HEK293 (cell line): ENCODE results near the gene PPY.

Experiments used
- KLF1 ChIP-seq: fragments of 450-650 bp; formaldehyde crosslinking; IDR thresholded peaks from 2 replicates; pipeline ENCODE4 v1.5.1; 2016; ENCODE audit warnings: missing biosample characterization, missing genetic modification characterization
- KLF7 ChIP-seq: fragments of 450-650 bp; formaldehyde crosslinking; IDR thresholded peaks from 2 replicates; pipeline ENCODE4 v1.5.1; 2016; ENCODE audit warnings: missing biosample characterization, missing genetic modification characterization, borderline replicate concordance
- SALL2 ChIP-seq: fragments of 450-650 bp; formaldehyde crosslinking; IDR thresholded peaks from 2 replicates; pipeline ENCODE4 v1.5.0; 2017; ENCODE audit warnings: missing biosample characterization, mild to moderate bottlenecking, missing genetic modification characterization, borderline replicate concordance
- SCRT1 ChIP-seq: fragments of 450-650 bp; formaldehyde crosslinking; IDR thresholded peaks from 2 replicates; pipeline ENCODE4 v1.5.1; 2016; ENCODE audit warnings: missing biosample characterization, missing genetic modification characterization, borderline replicate concordance
- SP7 ChIP-seq: fragments of 450-650 bp; formaldehyde crosslinking; IDR thresholded peaks from 2 replicates; pipeline ENCODE4 v1.5.1; 2016; ENCODE audit warnings: missing biosample characterization, missing genetic modification characterization
- ZIC2 ChIP-seq: fragments of 450-650 bp; formaldehyde crosslinking; IDR thresholded peaks from 2 replicates; pipeline ENCODE4 v1.5.1; 2016; ENCODE audit warnings: missing biosample characterization, missing genetic modification characterization
- ZNF10 ChIP-seq: fragments of 450-650 bp; formaldehyde crosslinking; IDR thresholded peaks from 2 replicates; pipeline ENCODE4 v1.5.1; 2017; ENCODE audit warnings: missing biosample characterization, missing genetic modification characterization
- ZNF121 ChIP-seq: fragments of 450-650 bp; formaldehyde crosslinking; IDR thresholded peaks from 2 replicates; pipeline ENCODE4 v1.5.1; 2016; ENCODE audit warnings: missing biosample characterization, missing genetic modification characterization
- ZNF174 ChIP-seq: fragments of 450-650 bp; formaldehyde crosslinking; IDR thresholded peaks from 2 replicates; pipeline ENCODE4 v1.5.0; 2017; ENCODE audit warnings: missing biosample characterization, mild to moderate bottlenecking, missing genetic modification characterization
- ZNF23 ChIP-seq: fragments of 450-650 bp; formaldehyde crosslinking; IDR thresholded peaks from 2 replicates; pipeline ENCODE4 v1.5.1; 2016; ENCODE audit warnings: missing biosample characterization, missing genetic modification characterization, borderline replicate concordance
- ZNF404 ChIP-seq: fragments of 450-650 bp; formaldehyde crosslinking; IDR thresholded peaks from 2 replicates; pipeline ENCODE4 v1.5.1; 2017; ENCODE audit warnings: missing biosample characterization, missing genetic modification characterization
- ZNF423 ChIP-seq: fragments of 450-650 bp; formaldehyde crosslinking; IDR thresholded peaks from 2 replicates; pipeline ENCODE4 v1.5.1; 2016; ENCODE audit warnings: missing biosample characterization, missing genetic modification characterization
- ZNF426 ChIP-seq: fragments of 450-650 bp; formaldehyde crosslinking; IDR thresholded peaks from 2 replicates; pipeline ENCODE4 v1.5.1; 2017; ENCODE audit warnings: missing biosample characterization, missing genetic modification characterization, mild to moderate bottlenecking, inconsistent platforms, moderate library complexity
- ZNF571 ChIP-seq: fragments of 450-650 bp; formaldehyde crosslinking; IDR thresholded peaks from 2 replicates; pipeline ENCODE4 v1.5.0; 2017; ENCODE audit warnings: missing biosample characterization, missing genetic modification characterization
- ZNF610 ChIP-seq: fragments of 450-650 bp; formaldehyde crosslinking; IDR thresholded peaks from 2 replicates; pipeline ENCODE4 v1.5.1; 2016; ENCODE audit warnings: missing biosample characterization, missing genetic modification characterization, borderline replicate concordance
- ZNF670 ChIP-seq: fragments of 450-650 bp; formaldehyde crosslinking; IDR thresholded peaks from 2 replicates; pipeline ENCODE4 v1.5.1; 2016; ENCODE audit warnings: missing biosample characterization, missing genetic modification characterization, low read depth
- ZNF701 ChIP-seq: fragments of 450-650 bp; formaldehyde crosslinking; IDR thresholded peaks from 2 replicates; pipeline ENCODE4 v1.5.1; 2016; ENCODE audit warnings: missing biosample characterization, missing genetic modification characterization
- ZNF76 ChIP-seq: fragments of 450-650 bp; formaldehyde crosslinking; IDR thresholded peaks from 2 replicates; pipeline ENCODE4; 2016; ENCODE audit warnings: low read depth, missing biosample characterization, missing genetic modification characterization, borderline replicate concordance
- ZNF777 ChIP-seq: fragments of 450-650 bp; formaldehyde crosslinking; IDR thresholded peaks from 2 replicates; pipeline ENCODE4 v1.5.1; 2017; ENCODE audit warnings: missing biosample characterization, missing genetic modification characterization, borderline replicate concordance
- ZNF837 ChIP-seq: fragments of 450-650 bp; formaldehyde crosslinking; IDR thresholded peaks from 2 replicates; pipeline ENCODE4 v1.5.1; 2016; ENCODE audit warnings: missing biosample characterization, missing genetic modification characterization
- TF ChIP-seq, protein P1 (sequence below): fragments of 450-650 bp; formaldehyde crosslinking; IDR thresholded peaks from 2 replicates; pipeline ENCODE4 v1.5.1; 2016; ENCODE audit warnings: missing biosample characterization, missing genetic modification characterization
- TF ChIP-seq, protein P2 (sequence below): sonication (generic); formaldehyde crosslinking; IDR thresholded peaks from 2 replicates; pipeline ENCODE4 v1.8.1; 2022; ENCODE audit warnings: mild to moderate bottlenecking, moderate library complexity, missing genetic modification reagents
- TF ChIP-seq, protein P3 (sequence below): fragments of 450-650 bp; formaldehyde crosslinking; IDR thresholded peaks from 2 replicates; pipeline ENCODE4 v1.5.1; 2016; ENCODE audit warnings: missing biosample characterization, missing genetic modification characterization
- TF ChIP-seq, protein P4 (sequence below): fragments of 450-650 bp; formaldehyde crosslinking; conservative IDR thresholded peaks from 2 replicates; pipeline ENCODE4 v1.5.1; 2016; ENCODE audit warnings: low read depth, missing biosample characterization, missing genetic modification characterization
- TF ChIP-seq, protein P5 (sequence below): fragments of 450-650 bp; formaldehyde crosslinking; IDR thresholded peaks from 2 replicates; pipeline ENCODE4 v1.5.1; 2016; ENCODE audit warnings: missing biosample characterization, missing genetic modification characterization

The PPY gene

DNA sequence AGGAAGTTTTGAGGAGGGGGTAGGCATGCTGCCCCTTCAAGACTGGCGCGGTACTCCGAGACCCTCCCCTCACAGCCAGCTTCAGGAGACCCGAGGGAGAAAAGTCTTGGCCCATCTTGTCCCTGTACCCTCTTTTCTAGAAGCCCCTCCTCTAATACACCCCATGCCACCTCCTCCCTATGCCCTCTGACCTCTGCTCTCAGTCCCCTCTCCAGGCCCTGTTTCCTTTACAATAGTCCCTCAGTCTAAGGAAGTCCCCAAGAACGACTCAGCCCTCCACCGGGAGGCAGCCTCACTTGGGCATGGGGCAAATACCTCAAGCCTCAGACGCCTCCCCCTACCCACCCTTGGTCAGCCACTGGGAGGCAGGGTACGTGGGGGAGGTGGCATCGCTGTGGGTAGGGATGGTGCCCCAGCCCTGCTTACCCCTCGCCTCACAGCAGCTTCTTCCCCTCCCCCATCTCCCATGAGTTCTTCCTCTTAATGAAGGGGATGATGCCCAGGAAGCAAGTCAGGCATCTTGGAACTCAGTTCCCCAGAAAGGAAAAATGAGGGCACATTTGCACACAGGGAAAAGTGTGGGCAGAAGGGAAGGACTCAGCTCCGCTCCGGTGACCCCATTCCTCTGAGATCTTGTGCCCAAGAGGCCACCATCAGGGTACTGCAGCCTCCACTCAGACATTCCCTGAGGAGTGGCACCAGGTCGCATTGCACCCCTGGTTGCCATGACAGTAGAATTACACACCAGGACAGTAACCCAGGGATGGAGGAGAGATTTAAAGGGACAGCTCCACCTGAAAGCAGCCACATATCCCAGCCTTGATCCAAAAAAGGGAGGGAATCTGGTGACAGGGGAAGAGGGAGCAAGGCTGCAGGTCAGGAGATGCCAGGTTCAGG, 41.2 kb downstream of the PPY start (continued):
- TF ChIP-seq ZNF10 (tag by site-specific recombination) (no peak), KLF7 (tag by site-specific recombination) (no peak), ZNF423 (tag by site-specific recombination) (no peak), ZNF121 (tag by site-specific recombination) (no peak), ZNF701 (tag by site-specific recombination) (no peak), ZNF837 (no peak), ZNF777 (tag by site-specific recombination) (no peak), SCRT1 (tag by site-specific recombination) (no peak), SALL2 (tag by site-specific recombination) (no peak), ZNF174 (tag by site-specific recombination) (no peak), SP7 (tag by site-specific recombination) (no peak), ZNF23 (tag by site-specific recombination) (no peak), ZNF426 (tag by site-specific recombination) (no peak), KLF1 (tag by site-specific recombination) (no peak), ZNF571 (tag by site-specific recombination) (no peak), ZNF610 (tag by site-specific recombination) (no peak), ZNF404 (tag by site-specific recombination) (no peak), ZIC2 (no peak), ZNF76 (tag by site-specific recombination) (no peak), ZNF670 (tag by site-specific recombination) (no peak)
- TF ChIP-seq, protein P1, sequence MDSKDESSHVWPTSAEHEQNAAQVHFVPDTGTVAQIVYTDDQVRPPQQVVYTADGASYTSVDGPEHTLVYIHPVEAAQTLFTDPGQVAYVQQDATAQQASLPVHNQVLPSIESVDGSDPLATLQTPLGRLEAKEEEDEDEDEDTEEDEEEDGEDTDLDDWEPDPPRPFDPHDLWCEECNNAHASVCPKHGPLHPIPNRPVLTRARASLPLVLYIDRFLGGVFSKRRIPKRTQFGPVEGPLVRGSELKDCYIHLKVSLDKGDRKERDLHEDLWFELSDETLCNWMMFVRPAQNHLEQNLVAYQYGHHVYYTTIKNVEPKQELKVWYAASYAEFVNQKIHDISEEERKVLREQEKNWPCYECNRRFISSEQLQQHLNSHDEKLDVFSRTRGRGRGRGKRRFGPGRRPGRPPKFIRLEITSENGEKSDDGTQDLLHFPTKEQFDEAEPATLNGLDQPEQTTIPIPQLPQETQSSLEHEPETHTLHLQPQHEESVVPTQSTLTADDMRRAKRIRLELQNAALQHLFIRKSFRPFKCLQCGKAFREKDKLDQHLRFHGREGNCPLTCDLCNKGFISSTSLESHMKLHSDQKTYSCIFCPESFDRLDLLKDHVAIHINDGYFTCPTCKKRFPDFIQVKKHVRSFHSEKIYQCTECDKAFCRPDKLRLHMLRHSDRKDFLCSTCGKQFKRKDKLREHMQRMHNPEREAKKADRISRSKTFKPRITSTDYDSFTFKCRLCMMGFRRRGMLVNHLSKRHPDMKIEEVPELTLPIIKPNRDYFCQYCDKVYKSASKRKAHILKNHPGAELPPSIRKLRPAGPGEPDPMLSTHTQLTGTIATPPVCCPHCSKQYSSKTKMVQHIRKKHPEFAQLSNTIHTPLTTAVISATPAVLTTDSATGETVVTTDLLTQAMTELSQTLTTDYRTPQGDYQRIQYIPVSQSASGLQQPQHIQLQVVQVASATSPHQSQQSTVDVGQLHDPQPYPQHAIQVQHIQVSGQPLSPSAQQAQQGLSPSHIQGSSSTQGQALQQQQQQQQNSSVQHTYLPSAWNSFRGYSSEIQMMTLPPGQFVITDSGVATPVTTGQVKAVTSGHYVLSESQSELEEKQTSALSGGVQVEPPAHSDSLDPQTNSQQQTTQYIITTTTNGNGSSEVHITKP (tag by site-specific recombination): peak; percentile 84
- TF ChIP-seq, protein P2, sequence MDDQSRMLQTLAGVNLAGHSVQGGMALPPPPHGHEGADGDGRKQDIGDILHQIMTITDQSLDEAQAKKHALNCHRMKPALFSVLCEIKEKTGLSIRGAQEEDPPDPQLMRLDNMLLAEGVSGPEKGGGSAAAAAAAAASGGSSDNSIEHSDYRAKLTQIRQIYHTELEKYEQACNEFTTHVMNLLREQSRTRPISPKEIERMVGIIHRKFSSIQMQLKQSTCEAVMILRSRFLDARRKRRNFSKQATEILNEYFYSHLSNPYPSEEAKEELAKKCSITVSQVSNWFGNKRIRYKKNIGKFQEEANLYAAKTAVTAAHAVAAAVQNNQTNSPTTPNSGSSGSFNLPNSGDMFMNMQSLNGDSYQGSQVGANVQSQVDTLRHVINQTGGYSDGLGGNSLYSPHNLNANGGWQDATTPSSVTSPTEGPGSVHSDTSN (CRISPR knock-in tag): 0 out of 2 replicates have a peak, but pooled peaks have one; percentile 48
- TF ChIP-seq, protein P3, sequence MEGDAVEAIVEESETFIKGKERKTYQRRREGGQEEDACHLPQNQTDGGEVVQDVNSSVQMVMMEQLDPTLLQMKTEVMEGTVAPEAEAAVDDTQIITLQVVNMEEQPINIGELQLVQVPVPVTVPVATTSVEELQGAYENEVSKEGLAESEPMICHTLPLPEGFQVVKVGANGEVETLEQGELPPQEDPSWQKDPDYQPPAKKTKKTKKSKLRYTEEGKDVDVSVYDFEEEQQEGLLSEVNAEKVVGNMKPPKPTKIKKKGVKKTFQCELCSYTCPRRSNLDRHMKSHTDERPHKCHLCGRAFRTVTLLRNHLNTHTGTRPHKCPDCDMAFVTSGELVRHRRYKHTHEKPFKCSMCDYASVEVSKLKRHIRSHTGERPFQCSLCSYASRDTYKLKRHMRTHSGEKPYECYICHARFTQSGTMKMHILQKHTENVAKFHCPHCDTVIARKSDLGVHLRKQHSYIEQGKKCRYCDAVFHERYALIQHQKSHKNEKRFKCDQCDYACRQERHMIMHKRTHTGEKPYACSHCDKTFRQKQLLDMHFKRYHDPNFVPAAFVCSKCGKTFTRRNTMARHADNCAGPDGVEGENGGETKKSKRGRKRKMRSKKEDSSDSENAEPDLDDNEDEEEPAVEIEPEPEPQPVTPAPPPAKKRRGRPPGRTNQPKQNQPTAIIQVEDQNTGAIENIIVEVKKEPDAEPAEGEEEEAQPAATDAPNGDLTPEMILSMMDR (tag by site-specific recombination): peak; percentile 59
- TF ChIP-seq, protein P4, sequence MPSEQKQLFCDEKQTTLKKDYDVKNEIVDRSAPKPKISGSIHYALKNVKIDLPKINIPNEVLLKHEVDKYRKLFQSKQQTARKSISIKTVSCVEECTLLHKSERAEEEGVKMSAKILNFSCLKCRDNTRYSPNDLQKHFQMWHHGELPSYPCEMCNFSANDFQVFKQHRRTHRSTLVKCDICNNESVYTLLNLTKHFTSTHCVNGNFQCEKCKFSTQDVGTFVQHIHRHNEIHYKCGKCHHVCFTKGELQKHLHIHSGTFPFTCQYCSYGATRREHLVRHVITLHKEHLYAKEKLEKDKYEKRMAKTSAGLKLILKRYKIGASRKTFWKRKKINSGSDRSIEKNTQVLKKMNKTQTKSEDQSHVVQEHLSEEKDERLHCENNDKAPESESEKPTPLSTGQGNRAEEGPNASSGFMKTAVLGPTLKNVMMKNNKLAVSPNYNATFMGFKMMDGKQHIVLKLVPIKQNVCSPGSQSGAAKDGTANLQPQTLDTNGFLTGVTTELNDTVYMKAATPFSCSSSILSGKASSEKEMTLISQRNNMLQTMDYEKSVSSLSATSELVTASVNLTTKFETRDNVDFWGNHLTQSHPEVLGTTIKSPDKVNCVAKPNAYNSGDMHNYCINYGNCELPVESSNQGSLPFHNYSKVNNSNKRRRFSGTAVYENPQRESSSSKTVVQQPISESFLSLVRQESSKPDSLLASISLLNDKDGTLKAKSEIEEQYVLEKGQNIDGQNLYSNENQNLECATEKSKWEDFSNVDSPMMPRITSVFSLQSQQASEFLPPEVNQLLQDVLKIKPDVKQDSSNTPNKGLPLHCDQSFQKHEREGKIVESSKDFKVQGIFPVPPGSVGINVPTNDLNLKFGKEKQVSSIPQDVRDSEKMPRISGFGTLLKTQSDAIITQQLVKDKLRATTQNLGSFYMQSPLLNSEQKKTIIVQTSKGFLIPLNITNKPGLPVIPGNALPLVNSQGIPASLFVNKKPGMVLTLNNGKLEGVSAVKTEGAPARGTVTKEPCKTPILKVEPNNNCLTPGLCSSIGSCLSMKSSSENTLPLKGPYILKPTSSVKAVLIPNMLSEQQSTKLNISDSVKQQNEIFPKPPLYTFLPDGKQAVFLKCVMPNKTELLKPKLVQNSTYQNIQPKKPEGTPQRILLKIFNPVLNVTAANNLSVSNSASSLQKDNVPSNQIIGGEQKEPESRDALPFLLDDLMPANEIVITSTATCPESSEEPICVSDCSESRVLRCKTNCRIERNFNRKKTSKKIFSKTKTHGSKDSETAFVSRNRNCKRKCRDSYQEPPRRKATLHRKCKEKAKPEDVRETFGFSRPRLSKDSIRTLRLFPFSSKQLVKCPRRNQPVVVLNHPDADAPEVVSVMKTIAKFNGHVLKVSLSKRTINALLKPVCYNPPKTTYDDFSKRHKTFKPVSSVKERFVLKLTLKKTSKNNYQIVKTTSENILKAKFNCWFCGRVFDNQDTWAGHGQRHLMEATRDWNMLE (tag by site-specific recombination): no peak
- TF ChIP-seq, protein P5, sequence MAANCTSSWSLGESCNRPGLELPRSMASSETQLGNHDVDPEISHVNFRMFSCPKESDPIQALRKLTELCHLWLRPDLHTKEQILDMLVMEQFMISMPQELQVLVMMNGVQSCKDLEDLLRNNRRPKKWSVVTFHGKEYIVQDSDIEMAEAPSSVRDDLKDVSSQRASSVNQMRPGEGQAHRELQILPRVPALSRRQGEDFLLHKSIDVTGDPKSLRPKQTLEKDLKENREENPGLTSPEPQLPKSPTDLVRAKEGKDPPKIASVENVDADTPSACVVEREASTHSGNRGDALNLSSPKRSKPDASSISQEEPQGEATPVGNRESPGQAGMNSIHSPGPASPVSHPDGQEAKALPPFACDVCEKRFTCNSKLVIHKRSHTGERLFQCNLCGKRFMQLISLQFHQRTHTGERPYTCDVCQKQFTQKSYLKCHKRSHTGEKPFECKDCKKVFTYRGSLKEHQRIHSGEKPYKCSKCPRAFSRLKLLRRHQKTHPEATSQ: no peak
